K562 (cell line): ENCODE results near the gene UTS2R. TPM values are rescaled to one million over a fixed set of nuclear protein-coding genes. Genes with fewer than 3 reads are reported as not detected.

Experiments
- FOXA3 ChIP-seq, 2 experiments: fragments of 450-650 bp in 1 of 2; sonication (generic) in 1 of 2; formaldehyde crosslinking; IDR thresholded peaks in 1 of 2; conservative IDR thresholded peaks in 1 of 2; 2 replicates each; pipeline versions ENCODE4 v1.4.0 to v1.8.0; 2020 to 2022; ENCODE audit warnings: mild to moderate bottlenecking in 2 of 2, missing genetic modification reagents in 1 of 2
- ILK ChIP-seq: fragments of 450-650 bp; IDR thresholded peaks from 2 replicates; pipeline ENCODE4 v1.6.1; 2016; ENCODE audit warnings: missing genetic modification characterization, low read depth, mild to moderate bottlenecking, missing compliant biosample characterization, moderate library complexity, borderline replicate concordance
- PHF20 ChIP-seq: fragments of 450-650 bp; IDR thresholded peaks from 2 replicates; pipeline ENCODE4 v1.6.1; 2018; ENCODE audit not compliant: partially characterized antibody
- PHF8 ChIP-seq: fragments of 200-600 bp; sonication (generic); IDR thresholded peaks from 2 replicates; pipeline ENCODE4 v1.6.1; 2012; ENCODE audit warnings: mixed run types, mild to moderate bottlenecking, inconsistent platforms, low read length, moderate library complexity, borderline replicate concordance
- TFAM ChIP-seq: fragments of 250-450 bp; sonication (Bioruptor Pico); conservative IDR thresholded peaks from 2 replicates; pipeline ENCODE4 v1.5.0; 2021; ENCODE audit warnings: mild to moderate bottlenecking, moderate library complexity
- U2AF2 ChIP-seq: fragments of 200-400 bp; formaldehyde crosslinking; optimal IDR thresholded peaks from 2 replicates; pipeline ENCODE3; 2017; ENCODE audit warnings: low read depth, mild to moderate bottlenecking, low read length
- ZBTB17 ChIP-seq: fragments of 450-650 bp; formaldehyde crosslinking; IDR thresholded peaks from 2 replicates; pipeline ENCODE4 v1.4.0; 2020; ENCODE audit warnings: mild to moderate bottlenecking
- ZNF778 ChIP-seq: fragments of 450-650 bp; formaldehyde crosslinking; IDR thresholded peaks from 2 replicates; pipeline ENCODE4 v1.4.0; 2020; ENCODE audit warnings: mild to moderate bottlenecking, moderate library complexity
- polyA plus RNA-seq, 8 experiments: library from polyadenylated mRNA; depleted of rRNA in 4 of 8; stranded (reverse) in 5 of 8; unstranded in 3 of 8; fragments of >200 nt; fragmentation: Nextera tagmentation in 2 of 8; fragmentation: Illumina TruSeq in 1 of 8; extraction: Ambion mirVana in 2 of 8; extraction: Trizol in 1 of 8; gene quantifications; 2 replicates each; pipeline versions ENCODE4 v1.2.1 to v1.2.3, GENCODE V29; 2011 to 2014; ENCODE audit warnings: inconsistent platforms in 1 of 8, missing spikeins in 1 of 8
- total RNA-seq, 7 experiments: library from RNA; depleted of rRNA in 6 of 7; stranded (reverse); fragments of >200 nt in 6 of 7; fragmentation: Illumina TruSeq in 2 of 7; extraction: Trizol in 2 of 7; gene quantifications; 2 replicates each; pipeline versions ENCODE4 v1.2.1 to v1.2.3, GENCODE V29; 2011 to 2021; ENCODE audit warnings: low replicate concordance in 1 of 7
- TF ChIP-seq, protein P1 (sequence below): fragments of 450-650 bp; IDR thresholded peaks from 2 replicates; pipeline ENCODE4 v1.6.1; 2016; ENCODE audit warnings: borderline replicate concordance
- TF ChIP-seq, protein P2 (sequence below): fragments of 450-650 bp; formaldehyde crosslinking; IDR thresholded peaks from 2 replicates; pipeline ENCODE4 v1.4.0; 2022; ENCODE audit warnings: missing genetic modification characterization
- TF ChIP-seq, protein P3 (sequence below): sonication (generic); formaldehyde crosslinking; IDR thresholded peaks from 2 replicates; pipeline ENCODE4 v1.8.1; 2022; ENCODE audit warnings: missing genetic modification reagents

The UTS2R gene
- total and polyA plus RNA-seq, 9 of the 15 experiments (the other 6 are each of a cell fraction or from before 2014, with no cell fraction given): 0.22 TPM; not detected in 8

DNA sequence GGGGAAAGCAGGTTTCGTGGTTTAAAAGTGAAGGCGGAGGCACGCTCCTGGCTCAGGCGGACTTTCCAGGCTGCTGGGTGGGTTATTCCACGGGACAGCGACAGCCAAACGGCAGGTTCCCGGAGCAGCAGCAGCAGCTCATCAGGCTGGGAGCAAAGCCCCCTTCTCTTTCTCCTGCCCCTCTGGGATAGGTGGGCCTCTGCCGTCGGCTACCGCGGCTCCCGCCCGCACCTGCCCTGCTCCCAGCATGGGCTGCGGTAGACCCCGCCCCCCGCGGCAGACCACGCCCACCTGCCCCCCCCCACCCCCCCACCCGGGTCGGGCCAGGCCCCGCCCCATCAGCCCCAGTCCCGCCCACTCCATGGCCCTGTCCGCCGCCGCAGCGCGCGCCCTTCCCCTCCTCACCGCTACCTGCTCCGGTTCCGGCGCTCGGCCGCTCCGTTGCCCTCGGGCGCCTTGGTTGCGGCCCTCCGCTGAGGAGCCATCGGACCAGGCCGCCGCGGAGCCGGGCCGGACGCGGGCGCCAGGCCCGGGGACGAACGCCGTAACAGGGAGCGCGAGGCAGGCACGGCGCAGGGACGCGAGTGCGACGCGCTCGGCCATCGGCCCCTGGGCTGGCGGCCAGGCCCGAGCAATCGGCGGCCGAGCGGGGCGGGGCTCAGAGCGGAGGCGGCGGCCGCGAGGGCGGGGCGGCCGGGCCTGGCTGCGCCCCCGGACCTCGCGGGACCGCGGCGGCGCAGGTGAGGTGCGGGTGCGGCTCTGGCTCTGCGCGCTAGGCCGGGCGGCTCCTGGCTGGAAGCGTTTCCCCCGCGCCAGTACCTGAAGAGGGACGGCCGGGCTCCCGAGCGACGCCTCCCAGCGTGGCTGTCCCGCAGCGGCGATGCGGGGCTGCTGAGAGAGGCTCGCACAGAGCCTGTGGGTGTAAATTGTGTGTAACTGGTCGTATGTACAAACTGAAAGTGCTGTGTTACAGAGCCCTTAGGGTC is 46.7 kb downstream of the UTS2R start, which contains the start of the genes HEXD and OGFOD3 (continued):
- TF ChIP-seq, protein P1, sequence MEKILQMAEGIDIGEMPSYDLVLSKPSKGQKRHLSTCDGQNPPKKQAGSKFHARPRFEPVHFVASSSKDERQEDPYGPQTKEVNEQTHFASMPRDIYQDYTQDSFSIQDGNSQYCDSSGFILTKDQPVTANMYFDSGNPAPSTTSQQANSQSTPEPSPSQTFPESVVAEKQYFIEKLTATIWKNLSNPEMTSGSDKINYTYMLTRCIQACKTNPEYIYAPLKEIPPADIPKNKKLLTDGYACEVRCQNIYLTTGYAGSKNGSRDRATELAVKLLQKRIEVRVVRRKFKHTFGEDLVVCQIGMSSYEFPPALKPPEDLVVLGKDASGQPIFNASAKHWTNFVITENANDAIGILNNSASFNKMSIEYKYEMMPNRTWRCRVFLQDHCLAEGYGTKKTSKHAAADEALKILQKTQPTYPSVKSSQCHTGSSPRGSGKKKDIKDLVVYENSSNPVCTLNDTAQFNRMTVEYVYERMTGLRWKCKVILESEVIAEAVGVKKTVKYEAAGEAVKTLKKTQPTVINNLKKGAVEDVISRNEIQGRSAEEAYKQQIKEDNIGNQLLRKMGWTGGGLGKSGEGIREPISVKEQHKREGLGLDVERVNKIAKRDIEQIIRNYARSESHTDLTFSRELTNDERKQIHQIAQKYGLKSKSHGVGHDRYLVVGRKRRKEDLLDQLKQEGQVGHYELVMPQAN: peak; percentile 64; the same call in 1 of the 2 replicates
- TF ChIP-seq ZBTB17 (CRISPR knock-in tag) (peak; percentile 100), U2AF2 (no peak), PHF20 (peak; percentile 5), ILK (no peak), TFAM (CRISPR knock-in tag) (no peak), PHF8 (peak; percentile 90; the same call in 1 of the 2 replicates), ZNF778 (CRISPR knock-in tag) (no peak), FOXA3 (CRISPR knock-in tag; conservative IDR thresholded peaks at IDR 0.05 in 1 of 2, IDR thresholded peaks at IDR 0.05 in 1 of 2) (peak in 1 of 2 experiments; percentile 65; a peak in 2 of 4 replicates)
- TF ChIP-seq, protein P2, sequence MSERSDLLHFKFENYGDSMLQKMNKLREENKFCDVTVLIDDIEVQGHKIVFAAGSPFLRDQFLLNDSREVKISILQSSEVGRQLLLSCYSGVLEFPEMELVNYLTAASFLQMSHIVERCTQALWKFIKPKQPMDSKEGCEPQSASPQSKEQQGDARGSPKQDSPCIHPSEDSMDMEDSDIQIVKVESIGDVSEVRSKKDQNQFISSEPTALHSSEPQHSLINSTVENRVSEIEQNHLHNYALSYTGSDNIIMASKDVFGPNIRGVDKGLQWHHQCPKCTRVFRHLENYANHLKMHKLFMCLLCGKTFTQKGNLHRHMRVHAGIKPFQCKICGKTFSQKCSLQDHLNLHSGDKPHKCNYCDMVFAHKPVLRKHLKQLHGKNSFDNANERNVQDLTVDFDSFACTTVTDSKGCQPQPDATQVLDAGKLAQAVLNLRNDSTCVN (CRISPR knock-in tag): no peak
- TF ChIP-seq, protein P3, sequence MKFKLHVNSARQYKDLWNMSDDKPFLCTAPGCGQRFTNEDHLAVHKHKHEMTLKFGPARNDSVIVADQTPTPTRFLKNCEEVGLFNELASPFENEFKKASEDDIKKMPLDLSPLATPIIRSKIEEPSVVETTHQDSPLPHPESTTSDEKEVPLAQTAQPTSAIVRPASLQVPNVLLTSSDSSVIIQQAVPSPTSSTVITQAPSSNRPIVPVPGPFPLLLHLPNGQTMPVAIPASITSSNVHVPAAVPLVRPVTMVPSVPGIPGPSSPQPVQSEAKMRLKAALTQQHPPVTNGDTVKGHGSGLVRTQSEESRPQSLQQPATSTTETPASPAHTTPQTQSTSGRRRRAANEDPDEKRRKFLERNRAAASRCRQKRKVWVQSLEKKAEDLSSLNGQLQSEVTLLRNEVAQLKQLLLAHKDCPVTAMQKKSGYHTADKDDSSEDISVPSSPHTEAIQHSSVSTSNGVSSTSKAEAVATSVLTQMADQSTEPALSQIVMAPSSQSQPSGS: no peak
